Measurements from ENCODE around the gene ANKRD34B. TPM values are rescaled to one million over a fixed set of nuclear protein-coding genes. Genes with fewer than 3 reads are reported as not detected.

Gene ANKRD34B
- total RNA-seq: 0.18 TPM

DNA sequence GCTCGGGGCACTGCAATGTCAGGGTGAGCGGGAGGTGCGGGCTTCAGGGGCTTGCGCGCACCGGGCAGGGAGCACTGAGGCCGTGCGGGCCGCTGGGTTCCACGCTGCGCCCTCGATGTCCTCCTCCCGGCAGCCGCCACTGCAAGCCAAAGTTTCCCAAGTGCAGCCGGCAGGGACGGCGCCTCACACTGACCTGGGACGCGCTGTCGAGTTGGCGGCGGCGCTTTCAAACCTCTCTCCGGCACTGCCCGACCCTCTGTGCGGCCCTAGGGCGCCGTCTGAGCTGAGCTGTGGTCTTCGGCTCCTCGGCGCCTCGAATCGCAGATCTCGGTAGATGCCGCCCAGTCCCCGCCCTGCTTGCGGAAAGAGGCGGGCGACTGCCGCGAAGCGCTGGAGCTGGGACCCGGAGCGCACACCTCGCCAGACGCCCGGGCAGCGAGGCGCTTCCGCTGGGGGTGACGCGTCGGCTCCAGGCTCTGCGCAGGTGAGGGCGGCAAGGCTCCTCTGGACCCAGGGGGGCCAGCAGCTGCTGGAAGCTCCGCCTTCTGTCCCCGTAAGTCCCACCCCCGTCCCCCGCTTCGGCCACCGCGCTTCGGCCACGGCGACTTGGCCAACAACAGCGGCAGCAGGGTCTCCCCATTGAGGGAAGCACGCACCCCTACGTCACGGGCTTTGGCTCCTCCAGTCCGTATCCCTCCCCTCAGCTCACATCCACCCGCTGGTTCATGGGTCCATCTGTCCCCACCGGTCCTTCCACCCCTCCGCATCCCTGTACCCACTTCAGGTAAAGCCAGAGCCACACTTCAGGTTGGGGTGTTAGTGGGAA lies at the start of gene ANKRD34B:
Gene ANKRD34B (minus strand): TSS at position 320 of the 826 bp plus-strand sequence. CDS start 10,261 bp downstream, outside the sequence.

Small RNA genes within 50 kb of the gene (small RNA-seq; reads per million reads assigned to genes)
- gene DBIP2 (ENCODE audit: low replicate concordance): not detected

Other genes starting within 250 kb of the ANKRD34B start
- 75.2 TPM for gene ZFYVE16, start 162.2 kb downstream of the ANKRD34B start, total RNA-seq
- gene FAM151B, start 82.2 kb downstream of the ANKRD34B start, total RNA-seq: 5.0 TPM
- gene MSH3, start 84.4 kb upstream of the ANKRD34B start, total RNA-seq: 25.9 TPM
- gene DHFR, start 84.7 kb upstream of the ANKRD34B start, total RNA-seq: 22.4 TPM

Measured in metanephros (tissue), 2 donors.